Measurements from ENCODE around the gene TMCC1.

DNA sequence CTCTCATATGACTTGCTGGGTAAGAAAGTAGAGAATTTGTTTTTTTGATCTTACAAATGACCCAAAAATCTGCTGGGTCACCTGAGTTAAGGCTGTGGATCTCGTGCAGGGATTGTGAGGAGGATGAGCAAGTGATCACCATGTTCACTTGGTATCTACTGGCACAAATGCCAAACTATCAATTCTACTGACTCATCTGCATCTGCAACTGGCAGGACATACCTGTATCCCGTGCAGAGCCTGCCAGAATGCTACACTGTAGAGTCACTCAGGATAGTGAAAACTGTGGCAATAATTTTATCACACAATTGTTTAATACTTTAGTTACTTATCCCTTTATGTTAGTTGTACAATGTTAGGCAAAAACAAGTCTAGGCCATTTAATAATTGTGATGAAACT lies 157.4 kb downstream of the TMCC1 start:
- TF ChIP-seq, protein P1, sequence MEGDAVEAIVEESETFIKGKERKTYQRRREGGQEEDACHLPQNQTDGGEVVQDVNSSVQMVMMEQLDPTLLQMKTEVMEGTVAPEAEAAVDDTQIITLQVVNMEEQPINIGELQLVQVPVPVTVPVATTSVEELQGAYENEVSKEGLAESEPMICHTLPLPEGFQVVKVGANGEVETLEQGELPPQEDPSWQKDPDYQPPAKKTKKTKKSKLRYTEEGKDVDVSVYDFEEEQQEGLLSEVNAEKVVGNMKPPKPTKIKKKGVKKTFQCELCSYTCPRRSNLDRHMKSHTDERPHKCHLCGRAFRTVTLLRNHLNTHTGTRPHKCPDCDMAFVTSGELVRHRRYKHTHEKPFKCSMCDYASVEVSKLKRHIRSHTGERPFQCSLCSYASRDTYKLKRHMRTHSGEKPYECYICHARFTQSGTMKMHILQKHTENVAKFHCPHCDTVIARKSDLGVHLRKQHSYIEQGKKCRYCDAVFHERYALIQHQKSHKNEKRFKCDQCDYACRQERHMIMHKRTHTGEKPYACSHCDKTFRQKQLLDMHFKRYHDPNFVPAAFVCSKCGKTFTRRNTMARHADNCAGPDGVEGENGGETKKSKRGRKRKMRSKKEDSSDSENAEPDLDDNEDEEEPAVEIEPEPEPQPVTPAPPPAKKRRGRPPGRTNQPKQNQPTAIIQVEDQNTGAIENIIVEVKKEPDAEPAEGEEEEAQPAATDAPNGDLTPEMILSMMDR (IDR thresholded peaks at IDR 0.05; ENCODE audit: extremely low read depth in 1 of 2, insufficient read depth in 1 of 2, low read depth in 1 of 2, low read length in 2 of 2), result no peak
- TF ChIP-seq POLR2AphosphoS5 (IDR thresholded peaks at IDR 0.05; ENCODE audit: insufficient read depth, low read depth, low read length) (no peak), MYC (IDR thresholded peaks at IDR 0.05; ENCODE audit: low read depth, low read length) (no peak), POLR2A (IDR thresholded peaks at IDR 0.05; ENCODE audit: low read depth, low read length) (no peak), JUN (IDR thresholded peaks at IDR 0.05; ENCODE audit: borderline replicate concordance, insufficient read depth, insufficient read length, low read depth) (no peak), EZH2 (IDR thresholded peaks at IDR 0.05; ENCODE audit: borderline replicate concordance, low read depth, low read length, severe bottlenecking) (no peak), FOS (IDR thresholded peaks at IDR 0.05; ENCODE audit: borderline replicate concordance, insufficient read depth, low read length) (no peak)
- TF ChIP-seq, protein P2, sequence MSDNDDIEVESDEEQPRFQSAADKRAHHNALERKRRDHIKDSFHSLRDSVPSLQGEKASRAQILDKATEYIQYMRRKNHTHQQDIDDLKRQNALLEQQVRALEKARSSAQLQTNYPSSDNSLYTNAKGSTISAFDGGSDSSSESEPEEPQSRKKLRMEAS (IDR thresholded peaks at IDR 0.05; ENCODE audit: insufficient read depth, insufficient read length), result no peak
